Measurements from ENCODE around the gene KIFC1.

GRCh38 chr6:33454009-33454946, 62.7 kb downstream of the KIFC1 start, which contains the start of gene ZBTB9:
- TF ChIP-seq EZH2 (IDR thresholded peaks at IDR 0.05; ENCODE audit: insufficient read depth, poor library complexity, severe bottlenecking) (no peak), EZH2phosphoT487 (IDR thresholded peaks at IDR 0.05; ENCODE audit: insufficient read depth, low read depth) (no peak)
